RCC 7860 (cell line): ENCODE data around the gene SMYD3.

Source experiments
- DNase-seq: peaks from one replicate; pipeline ENCODE4 v3.0.0-alpha.2; 2015; ENCODE audit warnings: low spot score
- FAIRE-seq: peaks from 2 replicates; lab custom pipeline; 2012; peaks lifted over from hg19 to GRCh38; lab: Jason Lieb, UNC

The SMYD3 gene

GRCh38 chr1:246506674-246507481, at the start of gene SMYD3:
SMYD3 (minus strand) TSS chr1:246507279.
- FAIRE-seq (no peak), DNase-seq (peak; percentile 56)

GRCh38 chr1:246554201-246554600, 47.1 kb upstream of the SMYD3 start:
- DNase-seq, result no peak
- FAIRE-seq, result no peak

- FAIRE-seq (no peak), DNase-seq (no peak)
Measured at GRCh38 chr1:246552110-246552509, 45.0 kb upstream of the SMYD3 start.

GRCh38 chr1:246550402-246550801, 43.3 kb upstream of the SMYD3 start:
- no peak for FAIRE-seq
- no peak for DNase-seq

- no peak for DNase-seq
- no peak for FAIRE-seq
Measured at GRCh38 chr1:246549665-246550064, 42.6 kb upstream of the SMYD3 start.

- FAIRE-seq, result no peak
Measured at GRCh38 chr1:246544001-246544400, 36.9 kb upstream of the SMYD3 start.

GRCh38 chr1:246540738-246541491, 33.8 kb upstream of the SMYD3 start:
- DNase-seq (no peak), FAIRE-seq (no peak)

More at GRCh38 chr1:246544001-246544400, 36.9 kb upstream of the SMYD3 start:
- no peak for DNase-seq

- FAIRE-seq (no peak), DNase-seq (no peak)
Measured at GRCh38 chr1:246537887-246538286, 30.8 kb upstream of the SMYD3 start.

GRCh38 chr1:246537441-246537840, 30.4 kb upstream of the SMYD3 start:
- FAIRE-seq (no peak), DNase-seq (no peak)

GRCh38 chr1:246534114-246534513, 27.0 kb upstream of the SMYD3 start:
- no peak for DNase-seq

GRCh38 chr1:246533371-246533905, 26.4 kb upstream of the SMYD3 start:
- FAIRE-seq, result no peak
- DNase-seq, result no peak

More at GRCh38 chr1:246534114-246534513, 27.0 kb upstream of the SMYD3 start:
- FAIRE-seq, result no peak

GRCh38 chr1:246532519-246532918, 25.4 kb upstream of the SMYD3 start:
- DNase-seq, result no peak
- FAIRE-seq, result no peak

- DNase-seq, result no peak
- no peak for FAIRE-seq
Measured at GRCh38 chr1:246530482-246530881, 23.4 kb upstream of the SMYD3 start.

- no peak for FAIRE-seq
Measured at GRCh38 chr1:246528933-246529731, 22.1 kb upstream of the SMYD3 start.

GRCh38 chr1:246527402-246528088, 20.5 kb upstream of the SMYD3 start:
- DNase-seq (no peak), FAIRE-seq (no peak)

More at GRCh38 chr1:246528933-246529731, 22.1 kb upstream of the SMYD3 start:
- no peak for DNase-seq

GRCh38 chr1:246526915-246527314, 19.8 kb upstream of the SMYD3 start:
- DNase-seq, result no peak
- no peak for FAIRE-seq

- DNase-seq, result no peak
- no peak for FAIRE-seq
Measured at GRCh38 chr1:246526380-246526779, 19.3 kb upstream of the SMYD3 start.

GRCh38 chr1:246519514-246519913, 12.4 kb upstream of the SMYD3 start:
- FAIRE-seq (no peak), DNase-seq (no peak)

GRCh38 chr1:246518456-246519205, 11.6 kb upstream of the SMYD3 start:
- DNase-seq (no peak), FAIRE-seq (no peak)

- no peak for FAIRE-seq
- DNase-seq, result no peak
Measured at GRCh38 chr1:246517391-246517790, 10.3 kb upstream of the SMYD3 start.
